NCI-H1694 (cell line): ENCODE measurements around the gene IVD.
A peak's percentile ranks its signal among the peaks of the same experiment; 100 is the strongest.

Source experiments
- DNase-seq: peaks from one replicate; lab custom pipeline; 2025; lab: John Stamatoyannopoulos, UW

IVD gene

GRCh38 chr15:40405501-40406381 lies at the start of gene IVD:
TSS of gene IVD (plus strand) at chr15:40405795. CDS start at chr15:40405828, 33 bp downstream.
- peak; percentile 85 for DNase-seq

GRCh38 chr15:40355976-40356585 lies 49.5 kb upstream of the IVD start:
- no peak for DNase-seq

- DNase-seq = no peak
Observed at GRCh38 chr15:40357246-40357645, 48.3 kb upstream of the IVD start.

GRCh38 chr15:40357723-40358470 lies 47.7 kb upstream of the IVD start, which contains the start of gene DISP2:
TSS of gene DISP2 (plus strand) at chr15:40358219. CDS start at chr15:40358322, 103 bp downstream.
- peak; percentile 31 for DNase-seq

- peak; percentile 26 for DNase-seq
Observed at GRCh38 chr15:40358471-40359353, 46.9 kb upstream of the IVD start.

- DNase-seq = no peak
Observed at GRCh38 chr15:40360015-40360414, 45.6 kb upstream of the IVD start.

GRCh38 chr15:40361640-40362039 lies 44.0 kb upstream of the IVD start:
- DNase-seq = no peak

GRCh38 chr15:40363611-40364010 lies 42.0 kb upstream of the IVD start:
- no peak for DNase-seq

GRCh38 chr15:40364251-40364650 lies 41.3 kb upstream of the IVD start:
- DNase-seq = no peak

GRCh38 chr15:40365016-40365415 lies 40.6 kb upstream of the IVD start:
- DNase-seq = no peak

GRCh38 chr15:40365624-40366456 lies 39.8 kb upstream of the IVD start:
- DNase-seq = no peak

GRCh38 chr15:40366457-40367370 lies 38.9 kb upstream of the IVD start:
- DNase-seq = no peak

GRCh38 chr15:40367371-40367685 lies 38.3 kb upstream of the IVD start:
- DNase-seq = no peak

GRCh38 chr15:40367686-40368611 lies 37.6 kb upstream of the IVD start:
- DNase-seq = peak; percentile 68

- DNase-seq = no peak
Observed at GRCh38 chr15:40368719-40369473, 36.7 kb upstream of the IVD start.

GRCh38 chr15:40369474-40369869 lies 36.1 kb upstream of the IVD start:
- DNase-seq = no peak

- no peak for DNase-seq
Observed at GRCh38 chr15:40369971-40370370, 35.6 kb upstream of the IVD start.

- no peak for DNase-seq
Observed at GRCh38 chr15:40372981-40373380, 32.6 kb upstream of the IVD start.
